ENCODE data around the gene ZNHIT2.

ZNHIT2 gene

DNA sequence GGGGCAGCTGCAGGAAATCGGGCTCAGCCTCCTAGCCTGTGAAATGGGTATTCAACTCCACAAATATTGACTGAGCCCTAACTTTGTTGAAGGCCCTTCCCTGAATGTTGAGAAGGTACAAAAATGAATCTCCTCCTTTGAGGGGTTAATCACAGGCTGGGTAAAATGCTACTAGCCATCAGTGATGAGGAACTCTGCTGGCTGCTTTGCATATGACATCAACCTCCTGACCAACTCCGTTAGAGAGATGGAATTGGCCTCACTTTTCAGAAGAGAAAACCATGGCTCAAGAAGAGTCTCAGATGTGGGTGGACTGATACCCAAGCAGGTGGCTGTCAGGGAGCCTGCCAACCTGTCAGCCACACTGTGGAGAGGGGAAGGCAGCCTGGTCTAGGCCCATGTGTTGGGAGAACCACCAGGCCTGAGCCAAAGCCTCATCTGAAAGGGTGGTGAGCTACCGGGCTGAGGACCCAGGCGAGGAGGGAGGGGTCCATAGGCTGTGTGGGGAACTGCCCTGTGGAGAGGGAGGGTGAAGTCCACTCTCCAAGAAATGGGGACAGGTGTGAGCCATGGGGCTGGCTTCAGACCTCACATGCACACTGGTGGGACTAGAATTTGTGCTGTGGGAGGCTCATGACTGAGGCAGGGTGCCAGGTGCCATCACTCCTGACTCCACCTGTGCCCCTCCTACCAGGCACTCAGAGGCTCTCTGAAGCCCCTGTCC is 45.4 kb downstream of the ZNHIT2 start:
- DNase-seq (ENCODE audit: low spot score) = peak; percentile 39

DNA sequence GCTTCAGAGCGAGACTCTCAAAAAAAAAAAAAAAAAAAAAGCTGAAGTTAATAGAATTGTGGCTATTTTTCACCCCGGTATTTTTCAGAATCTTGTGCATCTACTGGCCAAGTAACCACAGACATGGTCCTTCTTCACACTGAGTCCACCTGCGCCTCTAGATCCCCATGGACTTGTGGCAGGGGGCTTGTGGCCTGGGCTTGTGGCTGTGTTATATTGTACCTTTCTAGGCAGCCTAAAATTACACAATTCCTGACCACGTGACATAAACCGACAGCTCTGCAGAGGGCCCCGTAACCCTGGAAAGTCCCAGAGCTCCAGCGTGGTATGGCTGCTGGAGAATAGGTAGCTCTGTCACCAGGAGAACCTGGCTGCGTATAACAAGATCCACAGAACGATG is 48.3 kb downstream of the ZNHIT2 start:
- no peak for DNase-seq (ENCODE audit: low spot score)

DNA sequence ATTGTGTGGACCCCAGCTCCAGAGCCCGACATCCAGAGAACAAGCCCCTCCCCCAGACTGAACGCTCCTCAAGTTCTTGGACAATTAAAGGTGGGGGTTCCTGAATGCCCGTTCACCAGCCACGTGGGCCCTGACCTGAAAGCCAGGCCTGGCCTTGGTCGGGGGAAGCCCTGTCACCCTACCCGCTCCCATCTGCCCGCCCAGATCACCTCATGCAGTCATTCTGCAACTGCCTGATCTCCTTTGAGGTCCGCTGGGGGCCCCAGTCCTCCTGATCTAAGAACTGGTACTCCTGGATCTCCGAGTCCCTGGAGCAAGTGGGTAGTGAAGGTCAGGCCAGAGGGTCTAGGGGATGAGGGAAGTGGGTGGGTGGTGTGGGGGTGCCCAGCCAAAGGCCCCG is 50.1 kb downstream of the ZNHIT2 start:
- no peak for DNase-seq (ENCODE audit: low spot score)

DNA sequence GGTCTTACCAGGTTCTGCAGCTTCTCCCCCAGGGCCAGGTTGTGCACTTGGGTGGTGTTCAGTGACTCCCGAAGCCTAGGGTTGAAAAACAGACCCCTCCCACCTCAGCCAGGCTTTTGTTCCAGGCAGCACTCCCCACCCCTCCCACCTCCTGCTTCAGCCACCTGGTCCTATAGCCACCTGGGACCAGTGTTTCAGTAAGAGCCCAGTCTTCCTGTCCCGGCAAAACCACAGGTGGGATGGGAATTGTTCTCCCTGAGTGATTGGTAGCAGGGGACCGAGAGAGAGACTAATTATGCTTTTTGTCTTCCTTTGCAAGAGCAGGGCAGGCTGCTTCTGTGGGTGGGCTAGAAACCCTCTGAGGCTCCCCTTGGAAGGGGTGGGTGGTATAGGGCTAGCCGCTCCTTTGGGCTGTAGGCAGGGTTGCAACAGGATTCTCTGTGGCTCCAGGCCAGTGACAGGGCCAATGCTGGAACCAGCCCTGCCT is 50.7 kb downstream of the ZNHIT2 start:
- no peak for DNase-seq (ENCODE audit: low spot score)

Measured in NAMALWA (cell line).